Measurements from ENCODE around the gene FFAR1.

- TF ChIP-seq EZH2 (IDR thresholded peaks at IDR 0.05; ENCODE audit: low read depth, unreplicated experiment) (no peak), CTCF (conservative IDR thresholded peaks at IDR 0.05; ENCODE audit: low read depth in 2 of 2) (no peak), POLR2AphosphoS5 (IDR thresholded peaks at IDR 0.05; ENCODE audit: low read depth) (no peak), REST (IDR thresholded peaks at IDR 0.05; ENCODE audit: unreplicated experiment) (no peak)
Observed at GRCh38 chr19:35328851-35329285, 18.8 kb upstream of the FFAR1 start, which contains the start of gene CD22.
